ENCODE measurements around the gene TCF3. TPM values are rescaled to one million over a fixed set of nuclear protein-coding genes. Genes with fewer than 3 reads are reported as not detected.

The TCF3 gene
- total and polyA plus RNA-seq, 2 of the 8 experiments (the other 6 are each of a cell fraction or from before 2014, with no cell fraction given): 241 to 348 TPM

GRCh38 chr19:1657746-1658145, 5.3 kb upstream of the TCF3 start:
- Histone ChIP-seq H3K27me3 (replicated peaks in 1 of 4; ENCODE audit: control insufficient read depth in 3 of 4, extremely low read depth in 1 of 4, insufficient read depth in 3 of 4, low read length in 3 of 4) (no peaks in the 10 kb centered on the region; a peak in 1 of 7 replicates), H4K91ac (replicated peaks; ENCODE audit: insufficient read length, low read length) (no peak overlapping the region), H3K56ac (replicated peaks; ENCODE audit: insufficient read length, low read depth, low read length) (no peak overlapping the region), H4K20me1 (replicated peaks in 1 of 2; ENCODE audit: control insufficient read depth in 1 of 2, insufficient read depth in 2 of 2, low read length in 2 of 2) (no peaks in the 10 kb centered on the region), H3K4me3 (ENCODE audit: extremely low read depth in 1 of 4, insufficient read depth in 2 of 4, low read depth in 3 of 4, low read length in 4 of 4) (no peak overlapping the region), H3K79me2 (ENCODE audit: control insufficient read depth in 1 of 2, insufficient read depth in 2 of 2, low read length in 2 of 2) (no peaks in the 10 kb centered on the region), H2BK120ac (replicated peaks; ENCODE audit: low read depth, low read length) (no peak overlapping the region), H2BK15ac (ENCODE audit: low read length) (no peak overlapping the region), H4K5ac (ENCODE audit: insufficient read length, low read depth, low read length) (no peak overlapping the region), H3K9ac (replicated peaks in 1 of 4; ENCODE audit: extremely low read depth in 1 of 4, low read depth in 3 of 4, low read length in 3 of 4) (no peak overlapping the region), H3K14ac (ENCODE audit: insufficient read length) (no peak overlapping the region), H2BK12ac (ENCODE audit: low read depth, low read length) (no peak overlapping the region), H3K36me3 (ENCODE audit: control insufficient read depth in 2 of 4, insufficient read depth in 4 of 4, low read length in 3 of 4) (no peaks in the 10 kb centered on the region), H2AFZ (ENCODE audit: low read length) (no peak overlapping the region), H3K79me1 (ENCODE audit: low read depth, low read length) (no peaks in the 10 kb centered on the region), H3K23ac (ENCODE audit: insufficient read length) (no peak overlapping the region), H3K4me1 (replicated peaks in 1 of 4; ENCODE audit: control insufficient read depth in 3 of 4, insufficient read depth in 4 of 4, low read length in 3 of 4) (peaks cover 0 to 5% (median 0%) of the 10 kb centered on the region in 4 experiments; a peak in 2 of 7 replicates), H2BK20ac (ENCODE audit: low read length) (no peak overlapping the region), H3K9me3 (ENCODE audit: insufficient read depth in 2 of 2, low read depth in 1 of 2, low read length in 1 of 2) (no peaks in the 10 kb centered on the region), H2BK5ac (ENCODE audit: low read depth, low read length) (no peak overlapping the region), H3K4me2 (ENCODE audit: insufficient read depth in 1 of 2, low read depth in 2 of 2, low read length in 2 of 2) (no peak overlapping the region), H3K23me2 (ENCODE audit: low read depth, low read length) (no peaks in the 10 kb centered on the region; the same call in 1 of the 2 replicates), H3K18ac (ENCODE audit: extremely low read depth, low read length) (no peak overlapping the region), H3K27ac (ENCODE audit: low read depth, low read length) (no peak overlapping the region), H4K8ac (ENCODE audit: extremely low read depth, insufficient read depth, low read length) (no peak overlapping the region), H2AK5ac (ENCODE audit: low read depth, low read length) (no peak overlapping the region), H3K4ac (replicated peaks; ENCODE audit: insufficient read length, low read depth, low read length) (no peak overlapping the region)
- ChIA-PET CTCF (ENCODE audit: partially characterized antibody) (interaction anchor here (0.6 to 1.5 kb wide), 2 partner anchors 33 to 124 kb away, joined by 3 read pairs; no protein-coding TSS in a partner anchor), POLR2A (ENCODE audit: partially characterized antibody) (interaction anchor here (0.6 kb wide), 1 partner anchor 266 kb away, joined by 3 read pairs; no protein-coding TSS in a partner anchor)
- no peak for DNase-seq (ENCODE audit: low read depth in 1 of 2, low spot score in 2 of 2)
- WGBS, 2 experiments (ENCODE audit: extremely low coverage in 1 of 2, insufficient coverage in 1 of 2, insufficient read length in 1 of 2, insufficient replicate concordance in 2 of 2, low coverage in 1 of 2, low lambda C conversion rate in 2 of 2, missing lambda C conversion rate in 1 of 2): 82% methylated on average over 11 of the region's 17 CpGs; no CpG with 5 or more reads in 1 of the 2 experiments
- TF ChIP-seq RNF2 (IDR thresholded peaks at IDR 0.05; ENCODE audit: borderline replicate concordance, low read depth, low read length, missing control alignments, poor library complexity, severe bottlenecking): no peak
- FAIRE-seq: no peak

Measured in H1 (cell line).